Measurements from ENCODE around the gene SLC37A2.
"Not testable (repeated sequence)": the region's sequence is repeated elsewhere in the genome, so short reads cannot be mapped to it uniquely, and the experiment has no call there.

SLC37A2 gene

GRCh38 chr11:125062931-125063428, at the start of gene SLC37A2:
Gene SLC37A2 (plus strand): TSS chr11:125063305. CDS start chr11:125063368, 63 bp downstream.
- peak; percentile 55 for DNase-seq

- no peak for DNase-seq
These were observed 46.7 kb upstream of the SLC37A2 start for GRCh38 chr11:125016413-125016812.

- no peak for DNase-seq
These were observed 42.8 kb upstream of the SLC37A2 start for GRCh38 chr11:125020342-125020741.

DNA sequence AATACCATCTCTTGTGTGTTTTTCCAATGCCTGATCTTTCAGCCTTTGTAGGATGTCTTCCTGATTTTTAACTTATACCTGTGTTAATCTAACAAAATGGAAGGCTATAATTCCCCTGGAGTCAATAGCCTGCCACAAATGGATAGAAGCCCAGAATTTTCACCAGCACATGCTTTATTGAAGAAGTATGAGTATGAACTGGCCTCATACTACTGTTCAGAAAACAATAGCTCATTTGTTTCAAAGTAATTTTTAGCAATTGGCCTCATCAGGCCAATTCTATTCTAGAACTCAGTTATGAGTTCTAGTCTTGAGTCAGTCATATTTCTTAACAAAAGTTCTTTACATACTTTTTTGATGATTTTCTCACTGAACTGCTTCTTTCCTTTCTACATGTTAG, 40.6 kb upstream of the SLC37A2 start:
- no peak for DNase-seq

GRCh38 chr11:125025968-125026367, 37.1 kb upstream of the SLC37A2 start:
- DNase-seq = no peak

DNA sequence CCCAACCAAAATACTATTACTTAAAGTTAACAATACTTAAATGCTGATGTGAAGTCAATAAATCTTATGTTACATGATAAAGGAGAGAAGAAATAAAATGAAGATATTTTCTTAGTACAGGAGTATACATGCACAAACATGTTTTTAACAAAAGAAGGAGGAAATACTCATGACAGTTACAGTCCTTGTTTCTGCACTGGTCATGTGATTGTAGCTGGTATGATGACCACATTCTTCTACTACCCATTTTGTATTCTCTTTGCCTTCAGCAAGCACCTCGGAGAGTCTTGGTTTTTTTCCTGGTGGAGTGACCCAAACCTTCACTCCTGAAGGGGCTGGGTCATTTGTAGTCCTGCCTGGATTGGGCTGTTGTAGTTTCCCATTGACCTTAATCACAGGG, 33.7 kb upstream of the SLC37A2 start:
- not testable (repeated sequence) for DNase-seq

DNA sequence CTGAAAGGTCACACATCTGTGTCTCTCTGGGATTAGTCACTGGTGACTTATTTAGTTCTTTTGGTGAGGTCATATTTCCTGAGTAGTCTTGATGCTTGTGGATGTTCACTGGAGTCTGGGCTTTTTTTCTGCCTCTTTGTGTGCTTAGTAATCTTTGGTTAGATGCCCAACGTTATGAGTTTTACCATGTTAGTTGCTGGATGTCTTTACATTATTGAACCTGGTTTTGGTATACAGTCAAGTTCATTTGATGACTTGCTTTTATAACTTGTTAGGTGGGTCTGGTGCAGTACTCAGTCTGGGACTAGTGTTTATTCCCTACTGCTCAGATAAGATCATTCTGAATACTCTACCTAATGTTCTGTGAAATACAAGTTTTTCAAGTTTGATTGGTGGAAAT, 26.2 kb upstream of the SLC37A2 start:
- DNase-seq = no peak

DNA sequence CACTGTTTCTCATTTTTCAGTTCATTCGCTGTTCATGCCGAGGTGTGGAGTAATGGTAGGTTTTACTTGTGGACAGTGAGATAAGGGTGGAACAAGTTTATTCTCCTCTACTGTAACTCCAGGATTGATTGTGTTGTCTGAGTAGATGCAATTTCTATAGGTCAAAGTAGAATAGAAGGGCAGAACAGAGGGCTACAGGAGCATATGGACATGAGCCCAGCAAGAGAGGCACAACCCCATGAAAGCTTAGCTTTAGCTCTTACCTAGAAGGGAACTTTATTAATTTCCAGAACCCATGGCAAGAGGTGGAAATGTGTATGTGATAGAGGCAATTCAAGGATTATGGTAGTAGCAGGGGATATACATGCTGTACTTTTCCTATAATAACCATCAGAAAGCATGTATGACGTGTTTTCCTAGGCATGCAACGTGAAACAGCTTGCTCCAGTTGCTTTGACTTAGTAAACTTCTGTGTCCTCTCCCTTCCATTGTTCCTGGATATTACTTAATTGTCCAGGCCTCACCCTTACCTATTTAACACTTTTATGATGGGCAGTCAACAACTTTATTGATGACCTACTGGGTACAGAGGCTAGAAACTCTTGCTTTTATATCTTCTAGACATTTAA, 13.8 kb upstream of the SLC37A2 start:
- DNase-seq = no peak

DNA sequence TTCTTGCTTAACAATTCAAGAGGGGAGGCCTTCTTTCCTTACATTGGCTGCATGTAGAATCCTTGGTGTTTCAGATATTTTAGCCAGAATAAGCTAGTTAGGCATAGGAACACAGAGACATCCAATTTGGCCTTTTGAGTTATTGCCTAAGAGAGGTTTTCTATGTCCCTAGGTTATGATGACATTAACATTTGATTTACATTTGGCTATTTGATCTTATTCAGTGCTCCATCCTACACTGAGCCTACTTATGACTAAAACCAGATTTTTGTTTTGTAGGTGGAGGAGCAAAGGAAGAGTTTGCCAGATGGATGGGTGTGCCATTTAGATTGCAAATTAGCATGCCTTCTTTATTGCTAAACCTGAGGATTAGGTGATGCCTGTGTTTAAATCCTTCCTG, 11.1 kb upstream of the SLC37A2 start:
- no peak for DNase-seq

GRCh38 chr11:125053167-125053566, 9.9 kb upstream of the SLC37A2 start:
- no peak for DNase-seq

GRCh38 chr11:125055107-125055715, 7.9 kb upstream of the SLC37A2 start:
- no peak for DNase-seq

DNA sequence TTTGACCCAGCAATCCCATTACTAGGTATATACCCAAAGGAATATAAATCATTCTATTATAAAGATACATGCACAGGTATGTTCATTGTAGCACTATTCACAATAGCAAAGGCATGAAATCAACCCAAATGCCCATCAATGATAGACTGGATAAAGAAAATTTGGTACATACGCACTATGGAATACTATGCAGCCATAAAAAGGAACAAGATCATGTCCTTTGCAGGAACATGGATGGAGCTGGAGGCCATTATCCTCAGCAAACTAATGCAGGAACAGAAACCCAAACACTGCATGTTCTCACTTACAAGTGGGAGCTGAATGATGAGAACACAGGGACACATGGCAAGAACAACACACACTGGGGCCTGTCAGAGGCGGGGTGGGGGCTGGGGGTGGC, 7.0 kb upstream of the SLC37A2 start:
- DNase-seq = not testable (repeated sequence)

- no peak for DNase-seq
These were observed 6.0 kb upstream of the SLC37A2 start for GRCh38 chr11:125056931-125057692.

GRCh38 chr11:125057693-125058016, 5.5 kb upstream of the SLC37A2 start:
- no peak for DNase-seq

DNA sequence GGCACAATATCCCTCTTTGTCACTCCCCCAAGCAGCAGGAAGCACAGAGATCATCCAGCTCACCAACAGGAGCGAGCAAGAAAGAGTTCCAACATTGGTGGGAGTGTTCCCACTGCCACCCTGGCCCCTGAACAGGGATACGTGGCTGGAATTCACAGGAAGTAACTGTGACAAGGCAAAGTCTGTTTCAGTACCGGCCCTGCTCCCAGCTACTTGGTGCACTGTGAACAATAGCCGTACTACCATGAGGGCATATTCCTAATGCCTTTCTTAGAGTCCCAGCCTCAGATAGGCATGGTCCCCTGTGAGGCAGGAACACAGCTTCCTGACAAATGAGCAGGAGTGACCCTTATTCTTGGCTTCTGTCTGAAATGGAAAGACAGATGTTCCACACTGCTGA, 1.8 kb upstream of the SLC37A2 start:
- no peak for DNase-seq

DNA sequence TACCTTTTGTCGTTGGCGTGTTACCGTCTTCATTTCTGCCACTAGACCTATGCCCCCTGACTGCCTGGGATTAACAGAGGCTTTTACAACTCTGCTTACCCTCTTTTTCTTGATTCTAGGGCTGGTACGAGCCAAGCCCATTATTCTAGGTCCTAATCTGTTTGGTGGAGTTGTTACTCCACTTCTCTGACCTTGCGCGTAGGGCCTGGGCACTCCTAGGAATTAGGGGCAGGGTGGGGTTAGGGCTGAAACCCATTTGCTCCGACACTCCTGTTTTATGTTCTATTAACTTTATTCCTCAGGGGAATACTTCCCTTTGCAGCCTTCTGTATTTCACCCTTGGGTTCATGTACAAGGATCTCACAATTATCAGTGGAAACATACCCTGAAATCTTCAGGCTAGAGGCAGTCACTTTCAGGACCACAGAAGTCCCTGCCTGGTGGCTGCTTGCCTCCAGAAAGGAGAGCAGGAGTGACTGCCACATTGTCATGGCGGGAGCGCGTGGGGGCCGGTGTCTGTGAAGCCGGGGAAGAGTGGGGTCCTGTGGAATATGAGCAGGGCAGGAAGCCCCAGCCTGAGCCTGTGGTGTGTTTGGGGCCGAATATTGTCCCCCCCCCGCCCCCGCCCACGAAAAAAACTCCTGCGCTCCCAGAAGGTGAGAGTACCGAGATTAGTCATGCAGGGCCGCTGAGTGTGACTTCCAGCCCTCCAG, 731 bp upstream of the SLC37A2 start:
- DNase-seq = no peak

GRCh38 chr11:125063429-125064043, 431 bp downstream of the SLC37A2 start:
- DNase-seq = no peak

GRCh38 chr11:125064070-125064469, 965 bp downstream of the SLC37A2 start:
- no peak for DNase-seq

- no peak for DNase-seq
These were observed 5.3 kb downstream of the SLC37A2 start for GRCh38 chr11:125068368-125068767.

- no peak for DNase-seq
These were observed 5.9 kb downstream of the SLC37A2 start for GRCh38 chr11:125069008-125069407.

DNA sequence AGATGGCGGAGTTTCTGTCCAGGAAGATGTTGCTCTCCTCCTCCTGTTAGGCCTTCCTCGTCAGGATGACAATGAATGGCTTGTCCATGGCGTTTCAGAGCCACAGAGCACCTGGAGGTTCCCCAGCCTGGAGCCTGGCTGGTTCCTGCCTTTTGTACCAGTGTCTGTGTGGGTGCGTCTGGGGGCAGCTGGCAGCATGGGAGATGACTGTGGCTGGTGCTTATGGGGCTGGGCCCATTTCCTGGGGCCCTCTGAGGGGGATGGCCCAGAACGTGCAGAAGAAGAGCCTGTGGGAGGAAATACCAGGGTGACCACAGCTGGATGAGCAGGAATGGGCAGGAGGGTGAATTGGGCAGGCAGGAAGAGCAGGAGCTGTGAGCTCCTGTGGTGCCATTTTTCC, 6.7 kb downstream of the SLC37A2 start:
- DNase-seq = no peak

DNA sequence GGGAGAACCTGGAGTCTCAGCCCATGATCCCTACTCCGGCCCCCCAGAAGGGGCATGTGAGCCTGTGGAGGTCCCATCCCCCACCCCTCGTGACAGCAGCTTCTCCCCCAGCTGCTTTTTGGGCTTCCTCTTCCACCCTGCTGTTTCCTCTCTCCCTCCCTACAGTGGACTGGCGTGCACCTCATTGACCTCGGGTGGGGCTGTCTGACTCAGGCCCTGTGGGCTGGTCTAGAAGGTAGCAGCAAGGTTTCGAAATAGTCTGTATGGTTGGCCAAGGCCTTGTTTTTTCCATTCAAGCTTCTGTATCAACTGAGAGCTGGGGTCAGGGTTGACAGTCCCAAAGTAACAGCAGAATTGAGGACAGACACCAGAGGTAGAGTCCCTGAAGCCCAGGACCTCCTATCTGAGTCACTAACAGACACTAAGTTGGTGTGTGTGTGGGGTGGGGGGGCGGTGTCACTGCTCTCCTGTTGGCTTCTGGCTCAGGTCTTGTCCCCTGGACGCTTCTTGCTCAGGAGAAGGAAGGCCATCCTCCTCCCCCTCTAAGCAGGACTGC, 7.7 kb downstream of the SLC37A2 start:
- DNase-seq = no peak

DNA sequence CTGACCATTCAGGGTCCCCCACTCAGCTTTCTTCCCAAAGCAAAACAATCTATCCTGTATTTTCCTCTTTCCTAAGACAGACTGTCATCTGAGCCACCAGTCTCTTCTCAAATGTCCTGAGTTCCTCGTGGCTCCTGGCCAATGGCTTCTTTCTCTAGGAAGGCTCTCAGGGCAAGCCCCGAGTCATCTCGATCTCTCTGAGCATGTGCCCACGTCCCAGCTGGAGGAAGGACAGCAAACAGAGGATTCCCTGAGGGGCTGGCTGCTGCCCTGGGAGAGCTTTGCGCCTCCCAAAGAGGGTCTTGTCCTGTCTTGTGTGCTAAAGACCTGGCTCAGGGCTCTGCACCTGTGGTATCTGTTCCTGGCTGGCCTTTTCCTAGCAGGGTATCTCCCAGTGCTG, 8.3 kb downstream of the SLC37A2 start:
- no peak for DNase-seq
